Measurements from ENCODE around the gene STXBP5L.

Gene STXBP5L

DNA sequence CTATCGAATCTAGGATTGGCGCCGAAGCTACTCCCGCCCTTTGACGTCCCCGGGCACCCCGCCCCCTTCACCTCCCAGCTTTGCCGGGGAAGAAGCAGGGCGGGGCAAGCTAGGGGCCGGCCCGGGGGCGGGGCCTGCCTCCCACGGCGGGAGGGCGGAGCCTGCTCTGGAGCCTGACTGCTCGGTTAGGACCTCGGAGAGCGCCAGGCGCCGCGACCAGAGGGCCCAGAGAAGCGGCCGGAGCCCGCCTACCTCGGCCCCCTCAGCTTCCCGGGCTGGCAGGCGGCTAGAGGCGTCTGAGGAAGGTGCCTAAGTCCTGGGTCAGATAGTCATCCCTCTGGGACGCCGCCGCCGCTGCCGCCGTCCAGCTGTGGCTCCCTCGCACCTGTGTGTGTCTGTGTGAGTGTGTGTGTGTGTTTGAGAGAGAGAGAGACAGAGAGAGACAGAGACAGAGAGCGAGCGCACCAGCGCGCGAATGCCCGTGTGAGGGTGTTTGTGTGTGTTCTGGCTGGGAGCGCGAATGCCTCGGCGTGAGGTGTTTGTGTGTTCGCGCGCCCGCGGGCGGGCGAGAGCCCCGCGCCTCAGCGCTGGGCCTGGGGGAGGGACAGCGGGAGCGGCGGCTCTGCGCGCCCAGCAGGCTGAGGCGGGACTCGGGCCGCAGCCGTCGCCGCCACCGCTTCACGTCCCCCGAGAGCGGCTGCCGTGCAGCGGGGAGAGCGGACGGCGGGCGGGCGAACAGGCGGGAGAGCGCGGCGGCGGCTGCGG lies at the start of gene STXBP5L:
Gene STXBP5L (plus strand): TSS at position 176 of the 765 bp plus-strand sequence. CDS start 1,374 bp downstream, outside the sequence.
- H3K27me3 ChIP-seq (ENCODE audit: insufficient read depth, low read depth, severe bottlenecking) = no peaks in the 10 kb centered on the region
- peak within 1 kb of the TSS; percentile 76 for H3K27ac ChIP-seq
- H3K9me3 ChIP-seq (ENCODE audit: severe bottlenecking) = no peaks in the 10 kb centered on the region
- TF ChIP-seq, protein P1, sequence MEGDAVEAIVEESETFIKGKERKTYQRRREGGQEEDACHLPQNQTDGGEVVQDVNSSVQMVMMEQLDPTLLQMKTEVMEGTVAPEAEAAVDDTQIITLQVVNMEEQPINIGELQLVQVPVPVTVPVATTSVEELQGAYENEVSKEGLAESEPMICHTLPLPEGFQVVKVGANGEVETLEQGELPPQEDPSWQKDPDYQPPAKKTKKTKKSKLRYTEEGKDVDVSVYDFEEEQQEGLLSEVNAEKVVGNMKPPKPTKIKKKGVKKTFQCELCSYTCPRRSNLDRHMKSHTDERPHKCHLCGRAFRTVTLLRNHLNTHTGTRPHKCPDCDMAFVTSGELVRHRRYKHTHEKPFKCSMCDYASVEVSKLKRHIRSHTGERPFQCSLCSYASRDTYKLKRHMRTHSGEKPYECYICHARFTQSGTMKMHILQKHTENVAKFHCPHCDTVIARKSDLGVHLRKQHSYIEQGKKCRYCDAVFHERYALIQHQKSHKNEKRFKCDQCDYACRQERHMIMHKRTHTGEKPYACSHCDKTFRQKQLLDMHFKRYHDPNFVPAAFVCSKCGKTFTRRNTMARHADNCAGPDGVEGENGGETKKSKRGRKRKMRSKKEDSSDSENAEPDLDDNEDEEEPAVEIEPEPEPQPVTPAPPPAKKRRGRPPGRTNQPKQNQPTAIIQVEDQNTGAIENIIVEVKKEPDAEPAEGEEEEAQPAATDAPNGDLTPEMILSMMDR (IDR thresholded peaks at IDR 0.05; ENCODE audit: low read depth, low read length) = no peak
- H3K4me3 ChIP-seq (ENCODE audit: low read depth, low read length) = peak within 1 kb of the TSS; percentile 70
- peak; percentile 94 for DNase-seq
- no peaks in the 10 kb centered on the region for H3K36me3 ChIP-seq

DNA sequence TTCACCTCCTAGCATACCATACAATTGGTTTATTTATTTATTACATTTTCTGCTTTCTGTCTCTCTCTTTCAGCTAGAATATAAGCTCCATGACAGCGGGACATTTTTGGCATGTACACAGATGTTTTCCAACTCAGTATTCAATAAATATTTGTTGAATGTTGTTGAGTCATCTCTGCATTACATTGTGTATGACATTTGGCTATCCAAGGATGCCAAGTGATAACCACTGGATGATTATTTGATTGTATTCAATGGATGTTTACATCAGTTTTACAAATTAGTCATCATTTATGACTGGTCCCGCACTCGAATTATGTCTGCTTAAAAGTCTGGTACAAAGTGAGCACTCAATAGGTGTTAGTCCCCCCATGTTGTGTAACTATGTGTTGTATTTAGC lies 49.5 kb upstream of the STXBP5L start:
- DNase-seq = no peak
- Histone ChIP-seq H3K36me3 (no peaks in the 10 kb centered on the region), H3K4me3 (ENCODE audit: low read depth, low read length) (no peak overlapping the region), H3K27ac (no peak overlapping the region), H3K9me3 (ENCODE audit: severe bottlenecking) (no peaks in the 10 kb centered on the region), H3K27me3 (ENCODE audit: insufficient read depth, low read depth, severe bottlenecking) (no peaks in the 10 kb centered on the region)
- TF ChIP-seq, protein P1 (IDR thresholded peaks at IDR 0.05; ENCODE audit: low read depth, low read length) = no peak

DNA sequence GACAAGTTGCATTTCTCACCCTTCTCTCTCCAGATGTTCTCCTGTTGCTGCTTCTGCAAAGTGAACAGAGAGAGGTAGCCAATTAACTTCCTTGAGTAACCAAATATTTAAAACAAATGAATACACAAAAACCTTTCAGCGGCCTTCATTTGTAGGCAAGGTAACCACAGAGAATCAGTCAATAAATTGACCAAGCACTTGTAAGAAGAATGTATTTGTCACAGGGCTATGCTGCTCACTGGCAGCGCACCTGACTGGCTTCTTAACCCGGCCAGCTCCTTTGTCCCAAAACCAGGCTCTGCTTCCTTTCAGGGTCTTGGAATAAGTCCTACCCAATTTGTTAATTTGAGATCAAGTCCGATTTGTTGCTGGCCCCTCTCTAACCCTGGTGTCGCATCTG lies 43.5 kb upstream of the STXBP5L start:
- H3K9me3 ChIP-seq (ENCODE audit: severe bottlenecking) = peaks cover 3% of the 10 kb centered on the region
- TF ChIP-seq, protein P1 (IDR thresholded peaks at IDR 0.05; ENCODE audit: low read depth, low read length) = no peak
- no peak overlapping the region for H3K27ac ChIP-seq
- no peaks in the 10 kb centered on the region for H3K27me3 ChIP-seq (ENCODE audit: insufficient read depth, low read depth, severe bottlenecking)
- H3K36me3 ChIP-seq = no peaks in the 10 kb centered on the region
- DNase-seq = no peak
- H3K4me3 ChIP-seq (ENCODE audit: low read depth, low read length) = no peak overlapping the region

DNA sequence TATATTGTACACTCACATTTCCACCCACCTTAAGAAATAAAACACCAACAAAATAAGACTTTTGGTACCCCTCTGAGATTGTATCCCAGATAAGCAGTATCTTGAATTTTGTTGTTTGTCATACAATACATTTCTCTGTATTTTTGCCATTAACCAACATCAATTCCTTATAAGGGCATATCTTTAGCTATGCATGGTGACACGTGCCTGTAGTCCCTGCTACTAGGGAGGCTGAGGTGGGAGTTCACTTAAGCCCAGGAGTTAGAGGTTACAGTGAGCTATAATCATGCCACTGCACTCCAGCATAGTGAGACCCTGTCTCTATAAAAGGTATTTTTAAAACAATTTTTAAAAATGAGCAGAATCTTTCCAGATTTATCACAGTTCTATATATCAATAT lies 32.5 kb upstream of the STXBP5L start:
- TF ChIP-seq, protein P1 (IDR thresholded peaks at IDR 0.05; ENCODE audit: low read depth, low read length) = no peak
- no peak overlapping the region for H3K27ac ChIP-seq

DNA sequence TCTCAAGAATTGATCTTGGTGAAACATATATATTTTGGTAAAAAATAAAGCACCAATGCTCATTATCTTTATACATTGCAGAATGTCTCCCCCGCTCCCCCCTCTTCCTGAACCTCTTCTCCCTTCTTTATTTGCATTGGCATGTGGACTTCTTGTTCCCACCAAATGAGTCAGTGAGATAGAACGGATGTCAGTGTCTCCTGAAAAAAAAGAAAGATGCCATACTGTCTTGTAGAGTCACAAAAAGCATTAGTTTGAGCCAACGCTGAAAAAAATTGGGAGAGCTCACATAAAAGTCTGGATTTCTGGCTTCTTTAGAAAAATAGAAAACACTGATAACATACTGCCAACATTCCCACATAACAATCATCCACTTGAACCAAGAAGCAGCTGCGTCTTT lies 32.0 kb upstream of the STXBP5L start:
- Histone ChIP-seq H3K9me3 (ENCODE audit: severe bottlenecking) (no peaks in the 10 kb centered on the region), H3K36me3 (no peaks in the 10 kb centered on the region), H3K4me3 (ENCODE audit: low read depth, low read length) (no peak overlapping the region), H3K27ac (no peak overlapping the region), H3K27me3 (ENCODE audit: insufficient read depth, low read depth, severe bottlenecking) (no peaks in the 10 kb centered on the region)
- TF ChIP-seq, protein P1 (IDR thresholded peaks at IDR 0.05; ENCODE audit: low read depth, low read length) = no peak
- no peak for DNase-seq

More for the DNA sequence above, 32.5 kb upstream of the STXBP5L start:
- H3K27me3 ChIP-seq (ENCODE audit: insufficient read depth, low read depth, severe bottlenecking) = no peaks in the 10 kb centered on the region
- DNase-seq = no peak
- H3K9me3 ChIP-seq (ENCODE audit: severe bottlenecking) = no peaks in the 10 kb centered on the region
- no peak overlapping the region for H3K4me3 ChIP-seq (ENCODE audit: low read depth, low read length)
- no peaks in the 10 kb centered on the region for H3K36me3 ChIP-seq

DNA sequence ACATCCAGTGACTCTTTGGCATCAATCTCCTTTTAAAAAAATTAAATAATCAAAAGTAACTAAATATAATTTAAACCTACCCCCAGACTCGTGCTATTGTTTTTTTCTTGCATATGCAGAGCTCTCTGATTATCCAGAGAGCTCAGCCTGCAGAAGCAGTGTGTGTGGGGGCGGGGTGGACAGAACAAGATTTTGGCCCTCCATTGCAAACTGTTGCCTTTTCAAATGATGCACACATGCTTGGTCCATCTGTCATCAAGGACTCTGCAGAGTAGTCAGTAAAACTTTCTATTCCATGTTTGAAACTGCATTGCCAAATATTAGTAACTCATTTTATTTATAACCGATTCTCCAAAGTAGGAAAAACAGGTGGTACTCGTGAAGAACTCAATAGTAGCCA lies 28.6 kb upstream of the STXBP5L start:
- Histone ChIP-seq H3K4me3 (ENCODE audit: low read depth, low read length) (no peak overlapping the region), H3K27me3 (ENCODE audit: insufficient read depth, low read depth, severe bottlenecking) (no peaks in the 10 kb centered on the region), H3K9me3 (ENCODE audit: severe bottlenecking) (no peaks in the 10 kb centered on the region), H3K27ac (no peak overlapping the region), H3K36me3 (no peaks in the 10 kb centered on the region)
- TF ChIP-seq, protein P1 (IDR thresholded peaks at IDR 0.05; ENCODE audit: low read depth, low read length) = no peak
- no peak for DNase-seq
